Measurements from ENCODE around the gene WDR20. TPM values are rescaled to one million over a fixed set of nuclear protein-coding genes. Genes with fewer than 3 reads are reported as not detected.

Gene WDR20
- polyA plus RNA-seq, 1 donor (not counting 4 experiments of a cell fraction or from before 2014, with no cell fraction given): 24.5 TPM

GRCh38 chr14:102140027-102140749 lies 491 bp downstream of the WDR20 start:
- peak overlapping the region; percentile 93 for H3K4me2 ChIP-seq (ENCODE audit: control insufficient read depth, extremely low read depth, insufficient read depth, low read depth, low read length)
- peak overlapping the region; percentile 90 for H3K9ac ChIP-seq (ENCODE audit: control insufficient read depth, extremely low read depth, insufficient read depth, low read length)
- dilution Hi-C loops (cut with MboI; ENCODE audit: extremely low pct_ligation_motif_present, low sequenced_read_pairs): no loop called here

GRCh38 chr14:102140750-102141145 lies 1.1 kb downstream of the WDR20 start:
- Histone ChIP-seq H3K4me1 (ENCODE audit: control insufficient read depth, extremely low read depth, insufficient read depth, low read length) (peaks cover 8% of the 10 kb centered on the region), H3K4me3 (ENCODE audit: control insufficient read depth in 2 of 3, extremely low read depth in 1 of 3, insufficient read depth in 2 of 3, low read depth in 1 of 3, low read length in 3 of 3) (peak overlapping the region; percentile 98 to 99 (median 99)), H3K36me3 (ENCODE audit: control insufficient read depth in 2 of 2, extremely low read depth in 1 of 2, insufficient read depth in 2 of 2, low read length in 2 of 2) (peaks cover 0 to 5% of the 10 kb centered on the region in 2 experiments), H3K9me1 (ENCODE audit: control insufficient read depth, extremely low read depth, insufficient read depth, low read length) (no peaks in the 10 kb centered on the region), H4K20me1 (ENCODE audit: control insufficient read depth, extremely low read depth, insufficient read depth, low read length) (peaks cover 12% of the 10 kb centered on the region), H3K9me3 (ENCODE audit: control insufficient read depth, low read depth, low read length) (no peaks in the 10 kb centered on the region), H3K79me2 (ENCODE audit: control insufficient read depth, insufficient read depth, low read length) (peaks cover 78% of the 10 kb centered on the region), H2AFZ (ENCODE audit: control insufficient read depth, low read length) (peak overlapping the region; percentile 99), H3K4me2 (ENCODE audit: control insufficient read depth, extremely low read depth, insufficient read depth, low read depth, low read length) (peak overlapping the region; percentile 93), H3K9ac (ENCODE audit: control insufficient read depth, extremely low read depth, insufficient read depth, low read length) (peak overlapping the region; percentile 90), H3K27ac (ENCODE audit: control insufficient read depth, insufficient read depth, low read length) (peak overlapping the region; percentile 82), H3K27me3 (ENCODE audit: control insufficient read depth, extremely low read depth, insufficient read depth, low read length) (no peaks in the 10 kb centered on the region)
- no peak for TF ChIP-seq EZH2 (IDR thresholded peaks at IDR 0.05; ENCODE audit: low read length)
- no peak for DNase-seq (ENCODE audit: low read depth, low spot score)
- peak; percentile 56 for FAIRE-seq
- dilution Hi-C loops (cut with MboI; ENCODE audit: extremely low pct_ligation_motif_present, low sequenced_read_pairs): no loop called here

More at GRCh38 chr14:102140027-102140749, 491 bp downstream of the WDR20 start:
- Histone ChIP-seq H3K9me3 (ENCODE audit: control insufficient read depth, low read depth, low read length) (no peaks in the 10 kb centered on the region), H3K27ac (ENCODE audit: control insufficient read depth, insufficient read depth, low read length) (peak overlapping the region; percentile 82), H3K4me1 (ENCODE audit: control insufficient read depth, extremely low read depth, insufficient read depth, low read length) (peaks cover 8% of the 10 kb centered on the region), H2AFZ (ENCODE audit: control insufficient read depth, low read length) (peak overlapping the region; percentile 99), H3K27me3 (ENCODE audit: control insufficient read depth, extremely low read depth, insufficient read depth, low read length) (no peaks in the 10 kb centered on the region), H3K4me3 (ENCODE audit: control insufficient read depth in 2 of 3, extremely low read depth in 1 of 3, insufficient read depth in 2 of 3, low read depth in 1 of 3, low read length in 3 of 3) (peak overlapping the region; percentile 98 to 99 (median 99)), H3K36me3 (ENCODE audit: control insufficient read depth in 2 of 2, extremely low read depth in 1 of 2, insufficient read depth in 2 of 2, low read length in 2 of 2) (peaks cover 0 to 5% of the 10 kb centered on the region in 2 experiments), H4K20me1 (ENCODE audit: control insufficient read depth, extremely low read depth, insufficient read depth, low read length) (peaks cover 7% of the 10 kb centered on the region), H3K9me1 (ENCODE audit: control insufficient read depth, extremely low read depth, insufficient read depth, low read length) (no peaks in the 10 kb centered on the region), H3K79me2 (ENCODE audit: control insufficient read depth, insufficient read depth, low read length) (peaks cover 72% of the 10 kb centered on the region)
- no peak for FAIRE-seq
- DNase-seq (ENCODE audit: low read depth, low spot score): no peak
- no peak for TF ChIP-seq EZH2 (IDR thresholded peaks at IDR 0.05; ENCODE audit: low read length)
- TF ChIP-seq, protein P1, sequence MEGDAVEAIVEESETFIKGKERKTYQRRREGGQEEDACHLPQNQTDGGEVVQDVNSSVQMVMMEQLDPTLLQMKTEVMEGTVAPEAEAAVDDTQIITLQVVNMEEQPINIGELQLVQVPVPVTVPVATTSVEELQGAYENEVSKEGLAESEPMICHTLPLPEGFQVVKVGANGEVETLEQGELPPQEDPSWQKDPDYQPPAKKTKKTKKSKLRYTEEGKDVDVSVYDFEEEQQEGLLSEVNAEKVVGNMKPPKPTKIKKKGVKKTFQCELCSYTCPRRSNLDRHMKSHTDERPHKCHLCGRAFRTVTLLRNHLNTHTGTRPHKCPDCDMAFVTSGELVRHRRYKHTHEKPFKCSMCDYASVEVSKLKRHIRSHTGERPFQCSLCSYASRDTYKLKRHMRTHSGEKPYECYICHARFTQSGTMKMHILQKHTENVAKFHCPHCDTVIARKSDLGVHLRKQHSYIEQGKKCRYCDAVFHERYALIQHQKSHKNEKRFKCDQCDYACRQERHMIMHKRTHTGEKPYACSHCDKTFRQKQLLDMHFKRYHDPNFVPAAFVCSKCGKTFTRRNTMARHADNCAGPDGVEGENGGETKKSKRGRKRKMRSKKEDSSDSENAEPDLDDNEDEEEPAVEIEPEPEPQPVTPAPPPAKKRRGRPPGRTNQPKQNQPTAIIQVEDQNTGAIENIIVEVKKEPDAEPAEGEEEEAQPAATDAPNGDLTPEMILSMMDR (optimal IDR thresholded peaks at IDR 0.05 in 1 of 3, IDR thresholded peaks at IDR 0.05 in 1 of 3, conservative IDR thresholded peaks at IDR 0.05 in 1 of 3; ENCODE audit: extremely low read depth in 1 of 3, insufficient read depth in 2 of 3, low read length in 3 of 3): no peak
